GM21515 (cell line): ENCODE data around the gene GABBR2.
"Not testable (repeated sequence)": the region's sequence is repeated elsewhere in the genome, so short reads cannot be mapped to it uniquely, and the experiment has no call there.

ENCODE experiments used
- ATAC-seq: cut with Tn5 transposase; IDR thresholded peaks from one replicate; pipeline ENCODE4 v1.9.1; 2021; ENCODE audit not compliant: unreplicated experiment

The GABBR2 gene

GRCh38 chr9:98275159-98275558, 433.6 kb downstream of the GABBR2 start:
- ATAC-seq, result no peak

DNA sequence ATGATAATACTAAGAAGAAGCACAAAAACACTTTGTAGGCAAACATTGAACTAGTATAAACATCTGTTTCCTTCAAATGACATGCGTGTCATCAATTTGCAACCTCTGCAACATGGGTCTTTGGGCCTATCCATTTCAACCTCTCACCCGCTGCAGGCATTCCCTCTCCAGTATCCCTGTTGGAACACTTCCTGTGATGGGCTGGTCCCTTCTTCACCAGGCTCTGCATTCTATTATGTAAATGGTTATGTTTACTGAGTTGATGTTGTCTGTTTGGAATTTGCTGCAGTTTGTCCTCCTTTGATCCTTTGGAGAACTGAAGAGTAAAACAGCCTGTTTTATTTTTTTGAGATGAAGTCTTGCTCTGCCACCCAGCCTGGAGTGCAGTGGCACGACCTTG, 436.7 kb downstream of the GABBR2 start:
- no peak for ATAC-seq

- ATAC-seq, result no peak
Measured at GRCh38 chr9:98271479-98271878, 437.3 kb downstream of the GABBR2 start.

GRCh38 chr9:98270284-98270683, 438.5 kb downstream of the GABBR2 start:
- not testable (repeated sequence) for ATAC-seq

- not testable (repeated sequence) for ATAC-seq
Measured at GRCh38 chr9:98269652-98270051, 439.1 kb downstream of the GABBR2 start.

GRCh38 chr9:98267556-98267955, 441.2 kb downstream of the GABBR2 start:
- ATAC-seq, result not testable (repeated sequence)

- no peak for ATAC-seq
Measured at GRCh38 chr9:98264516-98264915, 444.2 kb downstream of the GABBR2 start.

DNA sequence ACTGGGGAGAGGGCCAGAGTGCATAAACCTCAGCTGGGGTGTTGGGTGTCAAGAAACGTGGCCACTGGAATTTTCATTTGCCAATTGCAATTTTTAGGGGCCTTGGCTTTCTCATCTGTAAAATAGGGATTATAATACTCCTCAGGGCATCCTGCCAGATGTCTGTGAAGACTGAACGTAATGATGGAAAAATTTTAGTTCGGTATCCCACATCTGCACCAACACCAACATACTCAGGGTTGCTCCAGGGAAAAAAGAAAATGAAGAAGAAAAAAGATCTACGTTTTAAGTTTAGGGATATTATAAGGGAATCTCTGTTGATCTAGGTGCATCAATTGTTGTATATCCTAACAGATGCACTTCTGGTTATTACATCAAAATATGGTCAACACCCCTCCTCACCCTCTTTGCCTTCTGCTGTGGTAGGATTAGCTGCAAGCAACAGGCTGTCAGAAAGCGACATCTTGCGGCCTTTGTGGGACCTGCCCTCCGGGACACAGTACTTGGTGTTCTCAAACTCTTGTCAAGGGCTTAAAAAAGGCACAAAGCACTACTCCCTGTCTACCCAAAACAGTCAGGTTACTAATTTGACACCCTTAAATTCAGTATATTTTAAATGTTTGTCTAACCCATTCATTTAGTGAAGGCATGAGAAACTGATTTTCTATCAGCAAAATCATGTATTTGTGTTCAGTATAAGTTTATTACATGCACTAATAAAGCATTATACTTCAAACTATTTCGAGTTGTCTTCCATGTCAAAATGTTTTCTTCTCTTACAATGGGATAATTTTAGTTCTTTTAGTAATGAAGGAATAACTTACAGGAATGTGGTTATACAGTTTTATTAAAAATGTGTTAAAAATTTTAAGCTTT, 445.0 kb downstream of the GABBR2 start:
- ATAC-seq, result peak; percentile 77

DNA sequence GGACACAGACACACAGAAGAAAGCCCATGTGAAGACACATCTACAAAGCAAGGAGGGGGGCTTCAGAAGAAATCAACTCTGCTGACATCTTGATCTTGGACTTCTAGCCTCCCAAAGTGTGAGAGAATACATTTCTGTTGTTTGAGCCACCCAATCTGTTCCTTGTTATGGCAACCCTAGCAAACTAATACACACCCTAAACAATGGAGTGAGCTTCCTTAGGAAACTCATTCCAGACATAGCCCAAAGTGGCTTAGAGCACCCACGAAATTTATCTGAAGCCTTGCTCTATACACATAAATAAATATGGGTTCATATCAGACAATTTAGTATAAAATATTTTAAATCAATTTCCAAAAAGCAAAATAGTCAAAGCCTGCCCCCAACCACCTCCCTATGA, 445.7 kb downstream of the GABBR2 start:
- no peak for ATAC-seq

GRCh38 chr9:98262056-98262455, 446.7 kb downstream of the GABBR2 start:
- no peak for ATAC-seq

DNA sequence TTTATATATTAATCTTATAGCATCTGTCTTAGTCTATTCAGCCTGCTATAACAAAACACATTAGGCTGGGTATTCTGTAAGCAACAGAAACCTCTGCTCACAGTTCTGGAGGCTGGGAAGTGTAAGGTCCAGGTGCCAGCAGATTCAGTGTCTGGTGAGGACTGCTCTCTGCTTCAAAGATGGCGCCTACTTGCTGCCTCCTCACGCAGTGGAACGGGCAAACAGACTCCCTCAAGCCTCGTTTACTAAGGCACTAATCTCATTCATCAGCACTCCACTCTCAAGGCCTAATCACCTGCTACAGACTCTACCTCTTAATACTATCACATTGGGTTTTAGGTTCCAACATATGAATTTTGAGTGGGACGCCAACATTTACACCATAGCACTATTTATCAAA, 448.1 kb downstream of the GABBR2 start:
- ATAC-seq, result no peak

- no peak for ATAC-seq
Measured at GRCh38 chr9:98259791-98260190, 448.9 kb downstream of the GABBR2 start.

DNA sequence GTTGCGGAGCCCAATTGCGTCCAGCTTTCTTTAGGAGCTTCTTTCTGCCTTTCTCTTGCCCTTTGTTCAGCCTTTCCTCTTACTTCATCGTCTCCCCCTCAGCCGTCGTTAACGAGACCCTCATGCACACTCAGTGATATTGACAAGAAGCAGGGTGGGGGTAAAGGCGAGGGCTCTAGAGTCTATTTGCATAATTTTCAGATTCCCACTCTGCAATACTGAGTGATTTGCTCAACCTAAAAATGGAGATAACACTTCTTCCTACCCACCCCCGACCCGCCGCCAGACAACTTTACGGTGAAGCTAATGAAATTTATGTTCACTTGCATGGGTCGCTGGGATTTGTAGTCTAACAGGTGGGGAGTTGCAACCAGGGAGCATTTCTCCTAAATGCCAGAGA, 452.0 kb downstream of the GABBR2 start:
- ATAC-seq, result no peak

GRCh38 chr9:98255578-98256296, 453.0 kb downstream of the GABBR2 start, which contains the start of gene TBC1D2:
TBC1D2 (minus strand) TSS chr9:98255649; CDS start chr9:98255541, 108 bp downstream.
- ATAC-seq, result peak; percentile 88

DNA sequence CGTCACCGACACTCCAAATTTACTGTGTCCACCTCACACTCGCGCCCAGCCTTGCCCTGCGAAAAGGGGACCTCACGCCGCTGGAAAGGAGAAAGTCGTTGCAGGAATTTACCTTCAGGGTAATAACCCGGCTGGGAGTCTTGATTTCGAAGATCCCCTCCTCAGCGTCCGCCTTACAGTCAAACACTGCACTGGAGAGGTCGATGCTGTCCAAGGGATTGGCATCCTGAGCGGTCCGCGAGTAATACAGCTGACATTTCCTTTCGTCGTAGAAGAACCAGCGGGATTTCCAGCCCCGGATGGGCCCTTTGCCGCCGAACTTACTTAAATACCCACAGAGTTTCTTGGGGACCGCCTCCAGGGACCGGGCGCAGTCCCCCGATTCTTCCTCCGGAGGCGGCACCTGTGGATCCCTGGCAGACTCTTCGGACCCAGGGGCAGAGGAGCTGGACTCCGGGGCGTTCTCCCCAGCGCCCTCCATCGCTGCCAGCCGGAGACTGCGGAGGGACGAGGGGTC, 453.6 kb downstream of the GABBR2 start:
- ATAC-seq, result peak; percentile 28

GRCh38 chr9:98254228-98255060, 454.3 kb downstream of the GABBR2 start:
- ATAC-seq, result no peak

DNA sequence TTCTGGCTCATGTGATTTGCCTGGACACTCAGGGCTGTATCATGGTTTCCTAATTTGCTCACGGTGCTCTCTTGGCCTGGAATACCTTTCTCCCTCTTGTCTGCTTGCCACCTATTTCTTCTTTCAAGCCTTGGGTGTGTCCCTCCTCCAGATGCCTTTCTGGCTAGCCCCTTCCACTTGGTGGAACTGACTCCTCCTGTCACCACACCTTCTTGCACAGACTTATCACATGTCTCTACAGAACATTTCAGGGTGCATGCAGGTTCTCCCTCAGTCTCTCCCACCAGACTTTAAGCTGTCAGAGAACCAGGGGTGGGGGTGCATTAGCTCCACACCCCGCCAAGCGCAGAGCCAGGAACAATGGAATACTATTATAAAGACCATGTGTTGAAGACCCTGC, 455.2 kb downstream of the GABBR2 start:
- no peak for ATAC-seq

- no peak for ATAC-seq
Measured at GRCh38 chr9:98251551-98251950, 457.2 kb downstream of the GABBR2 start.

GRCh38 chr9:98249771-98250170, 459.0 kb downstream of the GABBR2 start:
- no peak for ATAC-seq

DNA sequence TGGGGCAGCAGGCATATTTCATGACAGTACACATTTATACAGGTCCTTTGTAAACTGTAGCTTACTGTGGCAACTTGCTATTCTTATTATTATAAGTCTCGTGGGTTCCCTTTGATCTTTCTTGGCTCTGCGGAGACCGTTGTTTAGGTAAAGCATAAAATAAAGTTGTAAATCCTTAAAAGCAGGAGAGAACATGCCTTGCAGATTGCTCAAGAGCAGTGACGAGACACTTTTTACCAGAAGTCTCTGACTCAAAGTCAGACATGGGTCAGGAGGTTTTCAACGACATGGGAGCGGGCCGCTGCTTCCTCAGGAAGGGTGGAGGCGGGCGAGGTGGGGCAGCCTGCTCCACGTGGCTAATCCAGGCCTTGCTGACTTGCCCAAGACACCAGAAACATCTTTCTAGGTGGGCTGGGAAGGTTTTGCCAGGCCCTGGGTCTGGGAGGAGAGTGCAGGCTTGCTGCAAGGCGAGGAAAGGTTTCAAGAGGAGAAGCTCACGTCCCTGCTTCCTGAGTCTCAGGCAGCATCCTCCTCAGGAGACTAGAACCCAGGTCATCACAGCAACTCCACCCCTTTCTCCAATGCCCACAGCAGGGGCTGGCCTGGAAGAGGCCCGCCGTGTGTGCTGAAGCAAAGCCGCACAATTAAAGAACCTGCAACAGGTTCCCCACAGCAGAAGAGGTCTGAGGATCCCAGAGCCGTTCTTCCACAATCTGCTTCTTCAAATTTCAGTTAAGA, 459.8 kb downstream of the GABBR2 start:
- no peak for ATAC-seq
